IMR-90 (cell line): Measurements from ENCODE around the gene TMBIM1. TPM values are rescaled to one million over a fixed set of nuclear protein-coding genes. Genes with fewer than 3 reads are reported as not detected.

Experiments used
- ATAC-seq: fragments of 200-7000 bp; cut with Tn5 transposase; 2 replicates; pipeline ENCODE4 v1.9.1; 2020; ENCODE audit warnings: low read depth, mild to moderate bottlenecking, moderate library complexity
- BruUV-seq: library from RNA; stranded (reverse); fragments of 400-500 nt; replicated peaks from 2 replicates; lab custom pipeline; 2021; lab: Mats Ljungman, UMichigan
- CTCF ChIA-PET: fragments of 300-600 bp; formaldehyde crosslinking; extraction: SDS; loops from one replicate; lab custom pipeline; 2021; ENCODE audit warnings: antibody characterized with exemption; lab: Yijun Ruan, JAX
- POLR2A ChIA-PET: fragments of 300-600 bp; sonication (Branson Sonifier 250); formaldehyde crosslinking; loops from one replicate; lab custom pipeline; 2022; ENCODE audit warnings: antibody characterized with exemption; ENCODE audit not compliant: unreplicated experiment; lab: Charles Lee
- DNase-seq: peaks from one replicate; pipeline ENCODE4 v3.0.0; 2013
- H2AFZ ChIP-seq: replicated peaks from 2 replicates; pipeline ENCODE3; 2013; ENCODE audit warnings: low read length, mild to moderate bottlenecking; ENCODE audit not compliant: poor library complexity
- H2AK5ac ChIP-seq: 2 replicates; pipeline ENCODE4 v1.6.1; 2013; ENCODE audit warnings: low read depth, low read length, inconsistent platforms
- H2AK9ac ChIP-seq: replicated peaks from 2 replicates; pipeline ENCODE3; 2013; ENCODE audit warnings: mild to moderate bottlenecking, low read depth, low read length, moderate library complexity; ENCODE audit not compliant: poor library complexity
- H2BK120ac ChIP-seq: 2 replicates; pipeline ENCODE4 v1.6.1; 2013; ENCODE audit warnings: low read depth, low read length, inconsistent platforms
- H2BK15ac ChIP-seq: 3 replicates; pipeline ENCODE4 v1.6.1; 2013; ENCODE audit warnings: low read depth, low read length, inconsistent platforms
- H2BK20ac ChIP-seq: 2 replicates; pipeline ENCODE4 v1.6.1; 2013; ENCODE audit warnings: low read depth, mild to moderate bottlenecking, inconsistent platforms, low read length, moderate library complexity
- H2BK5ac ChIP-seq: 2 replicates; pipeline ENCODE4 v1.6.1; 2013; ENCODE audit warnings: mild to moderate bottlenecking, low read depth, low read length, inconsistent platforms; ENCODE audit not compliant: poor library complexity, severe bottlenecking
- H3K14ac ChIP-seq: replicated peaks from 2 replicates; pipeline ENCODE4 v1.6.1; 2013; ENCODE audit warnings: low read depth, low read length, inconsistent platforms
- H3K18ac ChIP-seq: 2 replicates; pipeline ENCODE4 v1.6.1; 2013; ENCODE audit warnings: low read depth, low read length, control low read depth
- H3K23ac ChIP-seq: 2 replicates; pipeline ENCODE4 v1.6.1; 2013; ENCODE audit warnings: low read depth, low read length, inconsistent platforms
- H3K27ac ChIP-seq: 2 replicates; pipeline ENCODE4 v1.5.1; 2013; ENCODE audit warnings: mild to moderate bottlenecking, control low read depth, low read length; ENCODE audit not compliant: insufficient read depth
- H3K27me3 ChIP-seq: 2 replicates; pipeline ENCODE4 v1.6.1; 2013; ENCODE audit warnings: low read length; ENCODE audit not compliant: control insufficient read depth, insufficient read depth
- H3K36me3 ChIP-seq: 2 replicates; pipeline ENCODE4 v1.6.1; 2013; ENCODE audit warnings: low read length, mixed read lengths; ENCODE audit not compliant: control insufficient read depth, insufficient read depth
- H3K4ac ChIP-seq: 2 replicates; pipeline ENCODE4 v1.6.1; 2013; ENCODE audit warnings: low read depth, low read length, inconsistent platforms
- H3K4me1 ChIP-seq: 2 replicates; pipeline ENCODE4 v1.6.1; 2013; ENCODE audit warnings: low read length, mixed read lengths; ENCODE audit not compliant: control insufficient read depth, insufficient read depth
- H3K4me2 ChIP-seq: 2 replicates; pipeline ENCODE4 v1.6.1; 2013; ENCODE audit warnings: low read depth, mild to moderate bottlenecking, control low read depth, low read length, moderate library complexity
- H3K4me3 ChIP-seq: 2 replicates; pipeline ENCODE4 v1.5.1; 2013; ENCODE audit warnings: low read depth, mild to moderate bottlenecking, control low read depth, low read length, moderate library complexity; ENCODE audit not compliant: insufficient read depth
- H3K56ac ChIP-seq: 2 replicates; pipeline ENCODE4 v1.6.1; 2013; ENCODE audit warnings: low read length, inconsistent platforms; ENCODE audit not compliant: insufficient read depth; ENCODE audit errors: extremely low read depth
- H3K79me1 ChIP-seq, 2 experiments: 2 replicates each; pipeline ENCODE4 v1.6.1; 2013; ENCODE audit warnings: low read length in 2 of 2, inconsistent platforms in 1 of 2, low read depth in 1 of 2
- H3K9ac ChIP-seq: 2 replicates; pipeline ENCODE4 v1.6.1; 2013; ENCODE audit warnings: low read depth, low read length, control low read depth
- H3K9me1 ChIP-seq: 2 replicates; pipeline ENCODE4 v1.6.1; 2013; ENCODE audit warnings: low read length, inconsistent platforms; ENCODE audit not compliant: insufficient read depth
- H3K9me3 ChIP-seq: 2 replicates; pipeline ENCODE4 v1.6.1; 2013; ENCODE audit warnings: low read length; ENCODE audit not compliant: control insufficient read depth, insufficient read depth
- H4K20me1 ChIP-seq: 2 replicates; pipeline ENCODE4 v1.6.1; 2013; ENCODE audit warnings: low read length, inconsistent platforms; ENCODE audit not compliant: insufficient read depth
- H4K5ac ChIP-seq: 2 replicates; pipeline ENCODE4 v1.6.1; 2013; ENCODE audit warnings: mild to moderate bottlenecking, low read depth, low read length, control low read depth
- H4K8ac ChIP-seq, 2 experiments: 2 replicates each; pipeline ENCODE4 v1.6.1; 2013; ENCODE audit warnings: low read depth in 2 of 2, low read length in 2 of 2, control low read depth in 1 of 2, inconsistent platforms in 1 of 2
- H4K91ac ChIP-seq: 2 replicates; pipeline ENCODE4 v1.6.1; 2013; ENCODE audit warnings: low read depth, low read length, inconsistent platforms; ENCODE audit not compliant: insufficient read depth
- CEBPB ChIP-seq: IDR thresholded peaks from 2 replicates; pipeline ENCODE4 v1.6.1; 2012; ENCODE audit warnings: low read depth, low read length, improper control_type of control experiment
- FOS ChIP-seq: fragments of 150-350 bp; IDR thresholded peaks from 2 replicates; pipeline ENCODE4 v1.6.1; 2016; ENCODE audit warnings: low read depth, low read length
- MXI1 ChIP-seq: IDR thresholded peaks from 2 replicates; pipeline ENCODE4 v1.6.1; 2012; ENCODE audit warnings: low read depth, mild to moderate bottlenecking, low read length, moderate library complexity, borderline replicate concordance
- RAD21 ChIP-seq: IDR thresholded peaks from 2 replicates; pipeline ENCODE4 v1.6.1; 2012; ENCODE audit warnings: low read length, improper control_type of control experiment
- WGBS, 2 experiments: methylation state at CpG; one replicate each; pipeline versions ENCODE4 v1.1.5 to v1.1.7; 2013; ENCODE audit warnings: missing lambda C conversion rate in 2 of 2; ENCODE audit not compliant: insufficient read length in 1 of 2; ENCODE audit errors: extremely low coverage in 2 of 2; 5-methylcytosine and 5-hydroxymethylcytosine counted together
- dilution Hi-C: fragments of 300-500 bp; cut with HindIII; formaldehyde crosslinking; loops from one replicate; pipeline ENCODE4 v1.14.3; 2018; ENCODE audit warnings: low sequenced_read_pairs; ENCODE audit not compliant: unreplicated experiment
- in situ Hi-C: fragments of 300-500 bp; cut with MboI; formaldehyde crosslinking; loops from 3 replicates; pipeline ENCODE4 v1.14.3; 2019; ENCODE audit warnings: low sequenced_read_pairs, inconsistent platforms, mixed read lengths
- intact Hi-C: fragments of 100-400 bp; cut with micrococcal nuclease; formaldehyde crosslinking; loops from 2 replicates; pipeline ENCODE4 v1.10.0; 2022
- polyA plus RNA-seq, 3 experiments: library from polyadenylated mRNA; depleted of rRNA; stranded (reverse); fragments of >200 nt; gene quantifications; 2 replicates each; pipeline ENCODE4 v1.2.3, GENCODE V29; 2012; ENCODE audit warnings: low replicate concordance in 1 of 3
- total RNA-seq: library from RNA; depleted of rRNA; stranded (reverse); fragments of >200 nt; gene quantifications from 2 replicates; pipeline ENCODE4 v1.2.3, GENCODE V29; 2012

The TMBIM1 gene
- total and polyA plus RNA-seq, 2 of the 4 experiments (the other 2 are of a cell fraction): 84.6 to 102 TPM

GRCh38 chr2:218262631-218263586, 29.4 kb downstream of the TMBIM1 start:
- peaks cover 12% of the 10 kb centered on the region for H3K4me1 ChIP-seq
- no TSS peak for BruUV-seq
- no peak overlapping the region for H3K9ac ChIP-seq
- peaks cover 41% of the 10 kb centered on the region for H3K36me3 ChIP-seq
- H3K18ac ChIP-seq: no peak overlapping the region
- H4K91ac ChIP-seq: no peak overlapping the region
- H2AFZ ChIP-seq: no peak overlapping the region
- H3K4me2 ChIP-seq: no peak overlapping the region
- H3K9me3 ChIP-seq: no peaks in the 10 kb centered on the region
- no peak overlapping the region for H2BK20ac ChIP-seq
- H3K56ac ChIP-seq: no peak overlapping the region
- H4K20me1 ChIP-seq: peaks cover 3% of the 10 kb centered on the region; the same call in 1 of the 2 replicates
- no peak overlapping the region for H2AK5ac ChIP-seq
- no peaks in the 10 kb centered on the region; the same call in 1 of the 2 replicates for H3K9me1 ChIP-seq
- TF ChIP-seq MXI1: no peak
- TF ChIP-seq FOS: no peak
- TF ChIP-seq CEBPB: no peak
- no peak for TF ChIP-seq RAD21
- ChIA-PET POLR2A (no interaction called here), CTCF (no interaction called here)
- H3K4ac ChIP-seq: no peak overlapping the region
- no peak overlapping the region for H2BK120ac ChIP-seq
- H3K23ac ChIP-seq: no peak overlapping the region
- dilution Hi-C loops (no loop called here), in situ Hi-C loops (no loop called here), intact Hi-C loops (no loop called here)
- no peak overlapping the region for H3K4me3 ChIP-seq
- H3K14ac ChIP-seq: no peak overlapping the region
- ATAC-seq (no peak), DNase-seq (no peak)
- WGBS, 2 experiments: 90% methylated on average over 28 of the region's 39 CpGs; no CpG with 5 or more reads in 1 of the 2 experiments
- H2AK9ac ChIP-seq: no peak overlapping the region
- no peak overlapping the region for H2BK5ac ChIP-seq
- no peaks in the 10 kb centered on the region for H3K27me3 ChIP-seq
- H3K79me1 ChIP-seq: peaks cover 3 to 6% of the 10 kb centered on the region in 2 experiments; a peak in 3 of 4 replicates
- no peak overlapping the region for H2BK15ac ChIP-seq
- no peak overlapping the region for H4K5ac ChIP-seq
- no peak overlapping the region for H4K8ac ChIP-seq
- no peak overlapping the region for H3K27ac ChIP-seq
